NCI-H1105 (cell line): Measurements from ENCODE around the gene DPYD.
A peak's percentile ranks its signal among the peaks of the same experiment; 100 is the strongest.

ENCODE experiments used
- DNase-seq: peaks from one replicate; lab custom pipeline; 2025; lab: John Stamatoyannopoulos, UW

Gene DPYD

DNA sequence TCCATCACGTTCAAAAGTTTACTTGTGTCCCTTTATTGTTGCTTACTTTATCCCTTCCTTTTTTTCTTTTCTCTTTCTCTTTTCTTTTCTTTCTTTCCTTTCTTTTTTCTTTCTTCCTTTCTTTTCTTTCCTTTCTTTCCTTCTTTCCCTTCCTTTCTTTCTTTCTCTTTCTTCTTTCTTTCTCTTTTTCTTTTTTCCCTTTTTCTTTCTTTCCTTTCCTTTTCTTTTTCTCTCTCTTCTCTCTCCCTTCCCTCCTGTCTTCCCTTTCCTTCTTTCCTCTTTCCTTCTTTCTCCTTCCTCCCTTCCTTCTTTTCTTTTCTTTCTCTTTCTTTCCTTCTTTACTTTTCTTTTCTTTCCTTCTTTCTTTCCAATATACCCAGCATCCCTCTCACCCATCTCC, 391.2 kb downstream of the DPYD start:
- no peak for DNase-seq

DNA sequence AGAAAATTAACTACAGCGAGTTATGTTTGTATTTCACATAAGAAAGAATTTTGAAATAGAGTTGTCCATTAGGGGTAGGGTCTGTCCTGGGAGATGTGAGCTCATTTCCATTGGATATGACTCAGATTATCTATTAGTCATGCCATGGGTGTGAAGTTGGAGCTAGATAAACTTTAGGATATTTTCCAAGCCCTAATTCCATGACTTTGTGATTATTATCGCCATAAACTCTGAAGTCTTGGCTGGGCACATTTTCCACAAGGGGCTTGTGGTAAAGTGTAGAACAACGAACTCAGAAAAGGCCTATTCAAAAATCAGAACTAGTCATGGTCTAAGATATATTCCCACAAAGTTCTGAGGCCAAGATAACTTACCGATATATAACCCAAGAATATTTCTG, 396.6 kb downstream of the DPYD start:
- DNase-seq, result no peak

DNA sequence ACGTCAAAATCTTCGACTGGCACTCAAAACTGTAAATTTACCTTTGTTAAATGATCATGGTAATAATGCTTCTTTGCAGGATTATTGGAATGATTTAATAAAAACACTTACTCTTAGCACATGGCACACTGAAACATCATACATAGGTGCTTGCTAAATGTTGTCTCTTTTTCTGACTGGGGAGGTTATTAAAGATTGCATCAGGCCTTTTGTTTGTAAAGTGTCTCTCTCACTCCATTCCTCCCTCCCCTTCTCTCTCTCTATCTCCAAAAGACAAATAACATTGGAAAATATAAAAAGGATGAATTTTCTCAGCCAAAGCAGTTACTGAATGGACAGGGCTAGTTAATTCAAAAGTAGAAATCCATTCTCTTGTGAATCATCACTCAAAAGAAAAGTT, 404.2 kb downstream of the DPYD start:
- DNase-seq, result no peak

DNA sequence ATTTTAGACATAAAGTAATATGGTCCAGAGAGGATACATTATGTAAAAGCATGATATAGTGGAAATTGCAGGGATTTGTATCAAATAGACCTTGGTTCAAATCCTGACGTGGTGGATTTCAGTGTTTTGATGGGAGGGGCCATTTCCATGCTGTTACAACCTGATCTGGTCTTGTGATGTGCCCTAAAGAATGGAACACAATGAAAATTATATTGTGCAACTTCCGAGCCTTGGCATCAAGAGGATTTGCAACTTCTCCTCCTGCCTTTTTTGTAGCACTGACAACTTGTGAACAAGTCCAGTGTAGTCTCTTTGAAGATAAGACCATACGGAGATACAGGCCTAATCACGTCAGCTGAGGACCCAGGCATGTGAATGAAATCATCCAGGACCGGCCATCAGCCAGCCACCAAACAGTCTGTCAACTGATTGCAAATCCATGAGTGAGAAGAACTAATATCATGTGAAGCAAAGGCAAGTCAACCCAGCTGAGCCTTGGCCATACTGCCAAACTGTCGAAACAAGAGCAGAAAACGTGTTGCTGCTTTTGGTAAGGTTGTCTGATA, 412.1 kb downstream of the DPYD start:
- DNase-seq, result no peak

DNA sequence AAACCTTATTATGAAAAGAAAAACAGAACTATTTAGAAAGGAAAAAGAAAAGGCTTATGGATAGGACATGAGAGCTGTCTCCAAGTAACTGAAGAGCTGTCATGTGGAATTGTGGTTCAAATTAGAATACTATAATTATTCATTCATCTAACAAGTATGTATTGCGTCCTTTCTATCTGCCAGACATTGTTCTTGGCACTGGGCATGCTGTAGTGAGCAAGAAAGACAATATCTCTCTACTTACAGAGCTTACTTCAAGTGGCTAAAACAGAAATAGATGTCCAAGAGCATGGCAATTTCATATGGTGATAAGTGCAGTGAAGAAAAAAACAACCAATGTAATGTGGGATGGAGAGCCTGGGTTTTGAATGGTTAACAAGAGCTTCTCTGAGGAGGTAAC, 413.0 kb downstream of the DPYD start:
- DNase-seq, result no peak

DNA sequence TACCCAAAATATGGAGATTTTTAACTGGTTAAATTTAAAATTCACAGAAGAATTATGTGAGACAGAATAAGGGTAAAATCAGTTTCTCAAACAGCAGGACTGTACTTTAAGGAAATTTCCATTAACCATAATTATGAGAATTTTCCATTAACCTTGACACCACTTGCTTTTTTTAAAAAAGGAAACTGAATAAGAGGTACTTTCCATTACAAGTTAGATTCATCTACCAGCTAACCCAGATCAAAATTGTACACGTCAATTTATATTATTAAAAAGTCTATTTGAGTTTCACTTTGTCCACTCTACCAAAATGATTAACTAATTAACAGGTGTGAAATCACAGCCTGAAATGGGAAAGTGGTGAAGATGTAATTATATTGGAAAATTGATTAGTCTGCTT, 414.5 kb downstream of the DPYD start:
- no peak for DNase-seq

DNA sequence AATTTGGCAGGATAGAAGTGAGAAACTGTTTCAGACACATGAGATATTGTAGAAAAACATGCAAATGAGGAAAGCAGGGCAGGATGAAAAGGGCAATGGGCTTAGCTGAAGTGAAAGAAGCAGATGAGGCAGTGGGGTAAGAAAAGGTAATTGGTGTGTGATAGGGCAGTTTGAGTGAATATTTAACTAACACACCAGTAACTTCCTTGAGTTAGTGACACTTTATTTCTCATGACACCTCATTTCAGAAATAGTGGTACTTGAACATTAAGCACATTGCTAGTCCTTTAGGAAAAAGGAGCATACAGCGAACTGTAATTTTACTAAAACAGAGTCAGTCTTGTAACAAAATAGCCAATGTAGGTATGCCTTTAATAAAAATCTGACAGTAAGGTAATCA, 415.0 kb downstream of the DPYD start:
- no peak for DNase-seq

DNA sequence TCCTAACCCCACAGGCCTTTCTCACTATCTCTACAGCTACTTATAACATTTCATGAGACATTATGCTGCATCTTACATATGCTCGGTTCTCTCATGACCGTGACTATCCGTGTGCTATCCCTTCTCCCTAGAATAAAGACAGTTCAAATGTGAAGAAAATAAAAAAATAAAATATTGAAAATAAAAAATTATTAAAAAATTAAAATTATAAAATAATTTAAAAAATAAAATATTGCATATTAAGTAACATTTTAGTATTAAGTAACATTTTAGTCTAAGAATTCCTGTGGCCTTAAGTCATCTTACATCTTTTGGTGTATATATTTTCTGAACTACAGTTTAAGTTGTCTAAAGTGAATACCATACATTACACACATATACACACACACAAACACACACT, 415.5 kb downstream of the DPYD start:
- no peak for DNase-seq

DNA sequence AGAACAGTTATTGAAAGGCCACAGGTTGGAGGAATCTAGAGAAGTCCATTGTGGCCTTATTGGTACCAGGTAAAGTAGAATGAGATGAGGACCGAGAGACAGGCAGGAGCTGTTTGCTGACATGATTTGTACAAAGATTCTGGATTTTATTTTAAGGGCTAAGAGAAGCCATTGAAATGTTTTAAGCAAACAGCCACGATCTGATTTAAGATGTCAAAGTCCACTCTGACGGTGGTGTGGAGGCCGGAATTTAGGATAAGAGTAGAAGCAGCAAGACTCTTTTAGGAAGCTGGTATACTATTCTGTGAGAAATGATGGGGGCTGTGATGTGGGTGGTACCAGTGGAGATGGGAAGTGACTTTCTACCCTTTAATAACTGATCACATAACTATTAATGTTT, 418.5 kb downstream of the DPYD start:
- no peak for DNase-seq

DNA sequence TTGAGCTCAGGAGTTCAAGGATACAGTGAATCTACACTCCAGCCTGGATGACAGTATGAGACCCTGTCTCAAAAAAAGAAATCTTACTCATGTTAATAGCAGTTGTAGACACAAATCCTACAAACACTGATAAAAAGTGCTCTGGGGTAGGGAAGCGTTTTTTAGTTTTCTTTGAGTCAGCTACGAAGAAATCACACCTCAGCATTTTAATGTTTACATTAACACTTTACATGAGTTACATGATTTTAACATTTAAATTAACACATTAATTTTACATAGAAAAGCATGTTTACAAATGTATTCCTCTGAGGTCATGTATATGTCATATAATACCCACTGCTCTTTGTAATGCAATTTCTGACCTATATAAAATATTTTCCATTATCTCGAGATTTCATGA, 419.2 kb downstream of the DPYD start:
- no peak for DNase-seq

DNA sequence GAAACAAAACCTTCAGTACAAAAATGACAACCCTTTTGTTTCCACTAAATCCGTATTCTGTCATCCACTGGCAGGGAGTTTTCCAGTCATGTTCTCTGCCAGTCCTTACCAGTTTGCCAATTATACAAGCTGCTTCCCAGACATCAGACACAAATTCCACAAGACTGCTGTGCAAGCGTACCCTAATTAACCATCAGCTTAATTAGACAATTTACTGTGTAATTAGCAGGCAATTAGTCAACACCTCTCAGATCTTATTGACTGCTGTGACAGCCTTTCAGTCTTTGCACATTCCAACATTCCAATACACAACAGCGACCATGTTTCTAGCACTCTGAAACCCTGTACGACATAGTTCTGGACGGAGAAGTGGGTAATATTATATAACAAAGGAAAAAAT, 420.1 kb downstream of the DPYD start:
- DNase-seq, result no peak

DNA sequence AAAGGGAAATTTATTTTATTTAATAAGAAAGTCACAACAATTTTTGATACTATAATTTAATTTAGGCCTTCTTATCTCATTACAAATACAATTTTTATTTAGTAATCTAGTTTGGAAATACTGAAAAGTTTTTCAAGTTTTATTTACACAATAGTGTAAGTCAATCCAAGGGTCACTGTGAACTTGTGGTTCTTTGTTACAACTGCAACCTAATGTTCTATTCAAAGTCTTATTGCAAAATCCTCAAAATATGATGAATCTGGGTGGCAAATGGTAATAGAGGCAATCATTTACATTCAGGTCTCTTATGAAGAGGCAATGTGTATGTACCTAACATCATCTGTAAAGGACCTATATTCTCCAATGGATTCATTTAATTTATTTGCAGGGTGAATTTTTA, 421.2 kb downstream of the DPYD start:
- DNase-seq, result no peak

DNA sequence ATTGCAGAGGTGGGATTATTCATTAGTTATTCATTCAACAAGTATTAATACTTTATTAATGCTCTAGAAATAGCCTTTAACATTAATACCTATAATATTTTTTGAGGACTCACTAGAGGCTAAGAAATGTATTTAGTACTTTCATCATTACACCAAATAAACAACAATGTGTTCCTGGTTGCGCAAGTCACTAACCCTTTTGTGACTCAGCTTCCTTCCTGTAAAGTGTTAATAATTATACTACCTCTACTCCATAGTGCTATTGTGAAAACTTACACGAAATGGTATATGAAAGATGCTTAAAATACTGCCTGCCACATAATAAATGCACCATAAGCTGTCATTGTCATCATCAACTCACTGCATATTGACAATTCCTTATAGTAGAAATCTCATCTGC, 431.0 kb downstream of the DPYD start:
- no peak for DNase-seq

DNA sequence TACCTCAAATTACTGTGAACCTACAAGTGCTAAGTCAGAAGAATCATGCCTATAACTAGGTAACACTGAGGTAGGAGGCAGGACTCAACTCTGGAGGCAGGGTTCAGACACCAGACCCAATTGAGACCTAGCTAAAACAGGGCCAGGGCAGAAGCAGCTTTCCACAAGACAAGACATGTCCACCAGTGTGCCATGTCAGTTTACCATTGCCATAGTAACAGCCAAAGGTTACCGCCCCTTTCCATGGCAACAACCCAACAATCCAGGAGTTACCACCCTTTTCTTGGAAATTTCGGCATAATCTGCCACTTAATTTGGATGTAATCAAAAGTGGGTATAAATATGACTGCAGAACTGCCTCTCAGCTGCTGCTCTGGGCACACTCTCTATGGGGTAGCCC, 432.3 kb downstream of the DPYD start:
- no peak for DNase-seq

DNA sequence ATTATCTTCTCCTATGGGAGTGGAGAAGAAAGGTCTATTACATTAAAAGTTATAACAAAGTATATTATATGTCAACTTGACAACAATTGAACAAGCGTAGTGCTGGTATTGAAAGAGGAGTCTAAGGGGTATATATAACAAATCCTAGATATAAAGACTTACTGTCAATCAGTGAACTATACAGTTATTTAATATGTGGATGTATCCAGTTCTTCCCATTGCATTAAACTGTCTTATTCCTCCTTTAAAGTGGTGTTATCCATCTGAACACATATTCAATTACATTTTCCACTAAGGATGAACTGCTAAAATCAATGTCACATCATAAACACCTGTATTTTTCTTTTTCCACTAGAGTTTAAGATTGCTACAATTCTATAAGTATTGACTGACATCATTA, 438.8 kb downstream of the DPYD start:
- DNase-seq, result no peak

DNA sequence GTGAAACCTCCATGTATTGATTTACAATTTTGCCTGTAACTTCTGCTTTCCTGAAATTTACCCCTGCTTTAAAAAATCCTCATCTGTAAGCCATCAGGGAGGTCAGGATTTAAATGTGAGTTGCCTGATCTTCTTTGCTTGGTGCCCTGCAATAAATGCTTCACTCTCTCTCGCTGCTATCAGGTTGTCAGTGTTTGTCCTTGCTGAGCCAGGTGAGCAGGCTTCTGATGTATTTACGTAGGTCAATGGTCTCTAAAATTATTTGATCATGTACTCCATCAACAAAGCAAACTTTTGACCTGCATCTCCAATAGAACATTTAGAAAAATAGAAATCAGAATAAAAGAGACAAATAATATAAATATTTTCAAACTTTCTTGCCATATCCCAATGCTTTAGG, 453.4 kb downstream of the DPYD start:
- DNase-seq, result no peak

DNA sequence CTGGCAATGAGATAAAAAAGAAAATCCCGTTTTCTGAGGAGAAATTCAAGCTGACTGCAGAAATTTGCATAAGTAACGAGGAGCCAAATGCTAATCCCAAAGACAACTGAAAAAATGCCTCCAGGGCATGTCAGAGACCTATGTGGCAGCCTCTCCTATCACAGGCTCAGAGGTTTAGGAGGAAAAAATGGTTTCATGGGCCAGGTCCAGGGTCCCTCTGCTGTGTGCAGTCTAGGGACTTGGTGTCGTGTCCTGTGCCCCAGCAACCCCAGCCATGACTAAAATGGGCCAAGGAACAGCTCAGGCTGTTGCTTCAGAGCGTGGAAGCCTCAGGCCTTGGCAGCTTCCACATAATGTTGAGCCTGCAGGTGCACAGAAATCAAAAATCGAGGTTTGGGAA, 456.5 kb downstream of the DPYD start:
- no peak for DNase-seq

DNA sequence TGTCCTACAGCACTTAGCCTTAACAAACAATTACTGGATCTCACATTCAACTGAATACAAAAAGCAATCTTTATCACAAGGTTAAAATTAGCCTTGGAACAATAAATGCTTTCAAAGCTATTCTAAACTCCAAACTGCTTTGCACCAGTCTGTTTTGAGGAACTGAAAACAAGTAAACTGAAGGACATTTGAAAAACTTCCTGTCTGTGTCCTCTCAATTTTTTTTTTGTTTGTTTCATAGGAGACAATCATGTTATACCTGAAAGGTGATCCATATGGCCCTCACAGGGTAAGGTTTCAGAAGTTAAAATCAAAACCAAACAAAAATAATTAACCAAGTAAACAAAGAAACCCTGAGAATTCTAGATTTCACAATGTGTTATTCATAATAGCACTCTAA, 459.1 kb downstream of the DPYD start:
- peak; percentile 39 for DNase-seq

DNA sequence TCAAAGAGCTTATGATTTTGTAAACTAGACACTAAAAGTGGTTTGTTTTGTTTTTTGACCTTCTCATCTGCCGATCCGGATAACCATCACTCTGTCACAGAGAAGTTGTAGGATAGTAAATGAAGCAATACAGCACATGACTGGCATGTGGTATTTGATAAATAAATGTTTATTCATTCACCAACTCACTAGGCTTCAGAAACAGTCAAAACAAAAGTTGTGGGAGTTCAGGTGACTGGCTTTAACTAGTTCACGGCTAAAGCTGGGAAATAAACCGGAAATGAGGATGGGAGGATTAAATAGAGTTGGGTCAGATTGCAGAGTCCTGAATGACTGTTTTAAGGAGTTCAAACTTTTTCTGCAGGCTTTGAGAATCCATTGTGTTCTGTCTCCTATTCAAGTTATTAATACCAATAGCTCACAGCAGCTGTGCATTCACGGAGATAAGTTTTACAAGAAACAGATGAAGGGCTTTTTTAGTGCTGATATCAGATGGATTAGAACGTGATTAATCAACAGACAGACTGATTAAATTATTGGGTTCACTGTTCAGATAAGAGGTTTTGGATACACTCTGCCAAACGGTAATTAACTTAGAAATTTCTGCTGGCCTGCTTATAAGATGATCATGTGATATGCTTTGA, 463.3 kb downstream of the DPYD start:
- peak; percentile 52 for DNase-seq

DNA sequence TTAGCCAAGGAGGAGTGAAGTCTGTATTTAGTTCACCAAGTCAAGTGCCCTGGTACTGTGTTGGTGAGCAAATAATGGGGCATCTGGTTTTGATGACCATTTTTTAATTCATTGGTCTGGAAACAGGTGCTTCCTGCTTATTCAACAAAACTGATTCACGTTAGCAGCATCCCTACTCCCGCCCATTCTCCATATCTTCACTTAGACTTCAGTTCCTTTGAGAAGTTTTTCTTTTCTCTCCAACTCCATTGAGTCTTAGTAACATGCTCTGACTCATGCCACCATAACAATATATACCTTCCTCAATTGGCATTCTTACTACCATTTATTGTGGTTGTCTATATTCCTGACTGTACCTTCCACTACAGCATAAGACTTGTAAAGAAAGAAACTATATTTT, 468.9 kb downstream of the DPYD start:
- no peak for DNase-seq

DNA sequence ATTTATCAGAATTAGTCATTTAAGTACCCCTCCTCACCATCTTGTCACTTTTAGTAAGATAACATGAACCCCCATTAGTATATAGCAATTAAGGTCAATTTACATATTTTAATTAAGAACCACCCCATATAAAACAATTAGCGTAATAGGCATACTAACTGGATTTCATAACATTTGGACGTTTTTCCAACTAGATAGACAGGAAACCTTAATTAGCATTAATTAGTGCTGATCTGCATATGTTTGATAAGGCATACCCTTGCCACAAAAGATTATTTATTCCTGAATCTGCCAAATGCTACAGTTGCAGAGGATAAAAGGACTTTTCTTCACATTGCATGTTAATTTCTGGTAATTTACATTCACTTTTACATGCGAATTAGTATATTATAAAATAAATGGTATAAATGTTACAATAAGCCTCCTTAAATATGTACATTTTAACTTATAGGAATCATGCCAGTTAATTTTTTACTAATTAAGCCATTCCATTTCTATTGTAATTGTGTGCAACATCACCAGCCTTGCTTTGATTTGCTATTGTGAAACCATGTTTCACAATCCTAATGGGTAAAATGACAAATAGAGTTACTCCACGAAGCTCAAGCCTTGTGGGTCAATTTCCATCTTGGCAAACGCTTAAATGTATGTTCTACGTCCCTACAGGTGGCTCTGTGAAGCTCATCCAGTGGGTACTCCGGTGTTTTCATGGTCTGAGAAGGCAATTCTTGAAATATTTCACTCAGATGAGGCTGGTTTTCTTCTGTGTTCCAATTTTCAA, 469.6 kb downstream of the DPYD start:
- DNase-seq, result no peak

DNA sequence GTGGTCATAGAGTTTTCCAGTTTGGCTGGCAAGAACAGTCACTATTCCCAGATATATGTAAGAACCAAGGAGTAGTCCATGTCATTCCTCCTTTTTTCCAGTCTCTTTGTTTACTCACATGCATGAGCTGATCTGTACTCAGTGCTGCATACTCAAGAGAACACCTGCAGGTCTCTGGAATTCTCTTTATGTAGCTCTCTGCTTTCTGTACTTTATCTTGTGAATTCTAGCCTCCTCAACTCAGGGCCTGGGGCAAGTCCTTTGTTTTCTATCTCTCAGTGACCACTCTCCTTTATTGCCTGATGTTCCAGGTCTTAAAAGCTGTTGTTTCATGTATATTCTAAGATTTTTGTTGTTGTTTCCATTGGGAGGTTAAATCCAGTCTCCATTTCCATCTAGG, 478.9 kb downstream of the DPYD start:
- DNase-seq, result no peak

DNA sequence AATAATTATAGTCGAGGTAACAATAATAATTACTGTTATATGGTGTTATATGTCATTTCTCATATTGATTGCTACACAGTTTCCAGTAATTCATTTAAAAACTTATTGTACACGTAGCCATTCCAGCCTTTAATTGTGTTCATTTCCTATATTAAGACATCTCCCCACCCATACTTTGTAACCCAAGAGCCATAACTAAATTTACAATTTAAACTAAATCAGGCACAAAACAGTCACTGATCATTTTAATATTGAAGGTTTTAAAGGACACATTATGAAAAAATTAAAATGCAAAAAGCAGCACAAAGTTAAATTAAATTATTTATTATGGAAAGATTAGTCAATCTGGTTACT, 487.0 kb downstream of the DPYD start:
- no peak for DNase-seq
